Measurements from ENCODE around the gene PRPF31. TPM values are rescaled to one million over a fixed set of nuclear protein-coding genes. Genes with fewer than 3 reads are reported as not detected.

PRPF31 gene
- total RNA-seq, 1 experiment from 2014 or later = 84.4 TPM

GRCh38 chr19:54148158-54148557 is 32.6 kb downstream of the PRPF31 start:
- H3K79me1 ChIP-seq (ENCODE audit: insufficient read depth, low read depth, low read length, poor library complexity, severe bottlenecking) = no peaks in the 10 kb centered on the region
- no peaks in the 10 kb centered on the region for H3K27me3 ChIP-seq (ENCODE audit: insufficient read depth, low read length)
- no peak for TF ChIP-seq CTCF (conservative IDR thresholded peaks at IDR 0.05)
- H3T11ph ChIP-seq (ENCODE audit: low read length) = no peak overlapping the region
- H4K91ac ChIP-seq (ENCODE audit: insufficient read length, low read depth, low read length) = no peak overlapping the region
- no peak overlapping the region for H2BK5ac ChIP-seq (ENCODE audit: insufficient read length, low read length)
- H4K20me1 ChIP-seq (ENCODE audit: control insufficient read depth, insufficient read depth, insufficient read length) = no peaks in the 10 kb centered on the region
- no peak overlapping the region for H2BK12ac ChIP-seq (ENCODE audit: insufficient read length, low read depth, low read length)
- H3K56ac ChIP-seq (ENCODE audit: insufficient read length, low read depth, low read length) = no peak overlapping the region
- Mint-ChIP-seq H3K9me3 (no peaks in the 10 kb centered on the region; a peak in 1 of 5 replicates), H3K4me1 (no peaks in the 10 kb centered on the region), H3K27me3 (ENCODE audit: low read depth) (peaks cover 1% of the 10 kb centered on the region; the same call in 1 of the 2 replicates), H3K4me3 (no peak overlapping the region), H3K27ac (no peak overlapping the region), H3K36me3 (ENCODE audit: insufficient read depth in 1 of 3, low read depth in 3 of 3) (peaks cover 67 to 92% (median 91%) of the 10 kb centered on the region in 3 experiments)
- DNase-seq = no peak
- no peaks in the 10 kb centered on the region for H3K4me1 ChIP-seq (ENCODE audit: insufficient read depth, low read length)
- no peak overlapping the region for H4K8ac ChIP-seq (replicated peaks; ENCODE audit: insufficient read length, low read depth, low read length)
- no peak overlapping the region for H2AK5ac ChIP-seq (ENCODE audit: insufficient read length, low read length)
- no peak overlapping the region for H4K5ac ChIP-seq (ENCODE audit: insufficient read length, low read depth, low read length)
- H3K9ac ChIP-seq (ENCODE audit: extremely low read depth, insufficient read length, low read length) = no peak overlapping the region
- H3K23ac ChIP-seq (ENCODE audit: insufficient read length, low read depth, low read length) = no peak overlapping the region
- no peak overlapping the region for H2BK15ac ChIP-seq (ENCODE audit: low read depth, low read length)
- no peak overlapping the region for H2BK120ac ChIP-seq (ENCODE audit: low read depth, low read length, poor library complexity, severe bottlenecking)
- H2AFZ ChIP-seq (ENCODE audit: low read length) = no peak overlapping the region
- no peaks in the 10 kb centered on the region for H3K23me2 ChIP-seq (ENCODE audit: insufficient read length, low read depth, low read length, poor library complexity, severe bottlenecking)
- H3K79me2 ChIP-seq (ENCODE audit: insufficient read depth, low read length) = no peaks in the 10 kb centered on the region
- no peaks in the 10 kb centered on the region for H3K9me3 ChIP-seq (ENCODE audit: control insufficient read depth, low read depth, low read length)
- no peak overlapping the region for H3K4me2 ChIP-seq (ENCODE audit: insufficient read depth, insufficient read length, low read length)
- no peak overlapping the region for H3K4ac ChIP-seq (ENCODE audit: low read depth, low read length)
- H3K27ac ChIP-seq (ENCODE audit: insufficient read length, low read depth, low read length) = no peak overlapping the region
- no CpG with 5 or more reads among the region's 19 CpGs for WGBS (ENCODE audit: extremely low coverage, insufficient read length, low lambda C conversion rate)
- no peak overlapping the region for H3K18ac ChIP-seq (ENCODE audit: insufficient read length, low read depth, low read length)
- H3K14ac ChIP-seq (ENCODE audit: insufficient read depth, low read length) = no peak overlapping the region
- H2BK20ac ChIP-seq (ENCODE audit: low read depth, low read length, poor library complexity, severe bottlenecking) = no peak overlapping the region
